Tongue (tissue), 3 donors: ENCODE results near the gene NCKAP5L. TPM values are rescaled to one million over a fixed set of nuclear protein-coding genes. Genes with fewer than 3 reads are reported as not detected.
"Not testable (repeated sequence)": the region's sequence is repeated elsewhere in the genome, so short reads cannot be mapped to it uniquely, and the experiment has no call there.

ENCODE experiments used
- DNase-seq: peaks from one replicate; pipeline ENCODE4 v3.0.0-alpha.2; 2015
- small RNA-seq: library from RNA; depleted of rRNA; stranded (forward); fragments of <200 nt; gene quantifications from one replicate; pipeline ENCODE3, GENCODE V24; 2014; ENCODE audit warnings: low replicate concordance
- total RNA-seq: library from RNA; depleted of rRNA; stranded (reverse); fragments of >200 nt; gene quantifications from one replicate; pipeline ENCODE4 v1.2.3, GENCODE V29; 2014

NCKAP5L gene
- total RNA-seq, 1 donor from 2014 or later, result 14.3 TPM

GRCh38 chr12:49777341-49777740 lies 50.9 kb downstream of the NCKAP5L start:
- no peak for DNase-seq

GRCh38 chr12:49776858-49777257 lies 51.4 kb downstream of the NCKAP5L start:
- no peak for DNase-seq

- DNase-seq, result peak; percentile 76
Observed at GRCh38 chr12:49776413-49776812, 51.8 kb downstream of the NCKAP5L start.

GRCh38 chr12:49773102-49773501 lies 55.1 kb downstream of the NCKAP5L start:
- DNase-seq, result not testable (repeated sequence)

- no peak for DNase-seq
Observed at GRCh38 chr12:49767333-49767732, 60.9 kb downstream of the NCKAP5L start.

GRCh38 chr12:49766115-49766455 lies 62.1 kb downstream of the NCKAP5L start:
- no peak for DNase-seq

GRCh38 chr12:49764126-49764525 lies 64.1 kb downstream of the NCKAP5L start:
- no peak for DNase-seq

GRCh38 chr12:49763006-49763591 lies 65.1 kb downstream of the NCKAP5L start:
- peak; percentile 69 for DNase-seq

- DNase-seq, result no peak
Observed at GRCh38 chr12:49762468-49762847, 65.8 kb downstream of the NCKAP5L start.

- no peak for DNase-seq
Observed at GRCh38 chr12:49761677-49762467, 66.3 kb downstream of the NCKAP5L start.

- no peak for DNase-seq
Observed at GRCh38 chr12:49750996-49751393, 77.2 kb downstream of the NCKAP5L start.

GRCh38 chr12:49750027-49750995 lies 77.9 kb downstream of the NCKAP5L start:
- DNase-seq, result no peak

GRCh38 chr12:49748800-49749199 lies 79.4 kb downstream of the NCKAP5L start:
- DNase-seq, result no peak

GRCh38 chr12:49748306-49748705 lies 79.9 kb downstream of the NCKAP5L start:
- DNase-seq, result no peak

- DNase-seq, result no peak
Observed at GRCh38 chr12:49744363-49744885, 83.8 kb downstream of the NCKAP5L start.

- peak; percentile 75 for DNase-seq
Observed at GRCh38 chr12:49741882-49742620, 86.2 kb downstream of the NCKAP5L start.

Small RNA genes within 50 kb of the gene (small RNA-seq; reads per million reads assigned to genes)
- gene LSM6P2, result not detected

Other genes with a start within 250 kb of the NCKAP5L start
- gene FAM186B, start 222.8 kb downstream of the NCKAP5L start, total RNA-seq, result 0.82 TPM
- gene PRPF40B, start 204.9 kb downstream of the NCKAP5L start, total RNA-seq, result 17.8 TPM
- gene FMNL3, start 121.0 kb downstream of the NCKAP5L start, total RNA-seq, result 29.4 TPM
- 334 TPM for gene TMBIM6, start 86.9 kb downstream of the NCKAP5L start, total RNA-seq
- 3.6 TPM for gene BCDIN3D, start 14.7 kb upstream of the NCKAP5L start, total RNA-seq
- gene FAIM2, start 75.5 kb upstream of the NCKAP5L start, total RNA-seq, result 7.8 TPM
- not detected for gene AQP2, start 122.3 kb upstream of the NCKAP5L start, total RNA-seq
- gene AQP5, start 133.5 kb upstream of the NCKAP5L start, total RNA-seq, result 10.4 TPM
- gene AQP6, start 144.5 kb upstream of the NCKAP5L start, total RNA-seq, result 0.10 TPM
- 31.8 TPM for gene RACGAP1, start 197.1 kb upstream of the NCKAP5L start, total RNA-seq
- gene ASIC1, start 229.2 kb upstream of the NCKAP5L start, total RNA-seq, result 4.1 TPM